NCI-H460 (cell line): ENCODE results near the gene PLCH1. TPM values are rescaled to one million over a fixed set of nuclear protein-coding genes. Genes with fewer than 3 reads are reported as not detected.

Source experiments
- DNase-seq: peaks from one replicate; pipeline ENCODE4 v3.0.0-alpha.2; 2016; ENCODE audit warnings: low read depth; ENCODE audit errors: extremely low read depth
- polyA plus RNA-seq: library from polyadenylated mRNA; depleted of rRNA; stranded (reverse); fragments of >200 nt; gene quantifications from 2 replicates; pipeline ENCODE4 v1.2.3, GENCODE V29; 2014; cell fraction: nucleus; rRNA removed
- total RNA-seq: library from RNA; depleted of rRNA; stranded (reverse); fragments of >200 nt; shearing (Covaris generic); gene quantifications from 2 replicates; pipeline ENCODE4 v1.2.3, GENCODE V29; 2014; rRNA removed

PLCH1 gene
- total RNA-seq = 0.79 and 0.81 TPM in 2 replicates
- 0.21 and 2.7 TPM in 2 replicates for polyA plus RNA-seq

DNA sequence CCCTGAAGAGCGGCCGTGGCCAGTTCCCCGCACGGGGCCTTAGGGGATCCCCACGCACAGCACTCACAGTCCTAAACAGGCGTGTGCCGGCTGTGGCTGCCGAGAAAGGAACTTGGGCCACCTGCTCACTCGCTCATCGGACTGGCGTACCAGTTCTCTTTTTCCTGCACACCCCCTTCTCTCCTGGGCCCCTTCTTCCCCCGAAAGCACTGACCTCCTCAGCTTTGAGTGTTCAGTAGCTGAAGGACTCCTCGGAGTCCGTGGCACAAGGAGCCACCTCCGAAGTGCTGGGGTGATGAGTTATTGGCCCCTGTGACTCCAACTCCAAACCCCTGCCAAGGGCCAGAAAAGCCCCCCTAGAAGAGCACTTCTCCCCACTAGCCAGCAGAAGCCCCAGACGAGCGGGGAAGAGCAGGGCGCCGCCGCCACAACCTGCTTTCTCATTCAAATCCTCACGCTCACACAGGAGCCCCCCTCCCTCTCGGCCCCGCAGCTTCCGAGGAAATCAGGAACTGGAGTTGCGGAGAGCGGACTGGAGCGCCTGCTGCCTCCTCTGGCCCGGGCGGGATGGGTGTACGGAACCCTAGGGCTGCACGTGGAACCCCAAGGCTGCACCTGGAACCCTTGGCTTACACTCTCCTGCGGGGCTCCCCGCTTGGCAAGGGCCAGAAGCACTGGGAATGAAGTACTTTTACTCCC lies at the start of gene PLCH1:
Gene PLCH1 (minus strand): TSS at position 446 of the 699 bp plus-strand sequence. CDS start 40,847 bp downstream, outside the sequence.
- peak; percentile 50 for DNase-seq

GRCh38 chr3:155792532-155792931 lies 47.7 kb upstream of the PLCH1 start:
- DNase-seq = no peak

- peak; percentile 8 for DNase-seq
Observed at GRCh38 chr3:155791190-155791589, 46.3 kb upstream of the PLCH1 start.

DNA sequence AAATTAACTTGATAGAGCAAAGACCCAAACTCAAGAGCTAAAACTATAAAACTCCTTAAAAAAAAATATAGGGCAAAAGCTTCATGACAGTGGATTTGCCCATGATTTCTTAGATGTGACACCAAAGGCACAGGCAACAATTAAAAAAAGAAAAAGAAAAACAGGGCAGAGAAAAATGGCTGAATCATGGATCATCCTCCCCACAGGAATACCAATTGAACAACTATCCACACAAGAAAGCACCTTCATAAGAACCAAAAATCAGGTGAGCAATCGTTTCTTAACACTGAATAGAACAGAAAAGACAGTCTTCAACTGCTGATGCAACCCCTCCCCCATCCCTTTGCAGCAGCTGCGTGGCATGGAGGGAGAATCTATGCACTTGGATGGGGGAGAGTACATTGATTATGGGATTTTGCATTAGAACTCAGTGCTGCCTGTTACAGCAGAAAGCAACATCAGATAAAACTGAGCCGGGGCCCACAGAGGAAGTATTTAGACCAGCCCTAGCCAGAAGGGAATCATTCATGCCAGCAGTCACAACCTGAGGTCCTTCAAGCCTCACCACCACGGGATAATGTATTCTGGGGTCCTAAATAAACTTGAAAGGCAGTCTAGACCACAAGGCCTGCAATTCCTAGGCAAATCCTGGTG lies 45.5 kb upstream of the PLCH1 start:
- no peak for DNase-seq

DNA sequence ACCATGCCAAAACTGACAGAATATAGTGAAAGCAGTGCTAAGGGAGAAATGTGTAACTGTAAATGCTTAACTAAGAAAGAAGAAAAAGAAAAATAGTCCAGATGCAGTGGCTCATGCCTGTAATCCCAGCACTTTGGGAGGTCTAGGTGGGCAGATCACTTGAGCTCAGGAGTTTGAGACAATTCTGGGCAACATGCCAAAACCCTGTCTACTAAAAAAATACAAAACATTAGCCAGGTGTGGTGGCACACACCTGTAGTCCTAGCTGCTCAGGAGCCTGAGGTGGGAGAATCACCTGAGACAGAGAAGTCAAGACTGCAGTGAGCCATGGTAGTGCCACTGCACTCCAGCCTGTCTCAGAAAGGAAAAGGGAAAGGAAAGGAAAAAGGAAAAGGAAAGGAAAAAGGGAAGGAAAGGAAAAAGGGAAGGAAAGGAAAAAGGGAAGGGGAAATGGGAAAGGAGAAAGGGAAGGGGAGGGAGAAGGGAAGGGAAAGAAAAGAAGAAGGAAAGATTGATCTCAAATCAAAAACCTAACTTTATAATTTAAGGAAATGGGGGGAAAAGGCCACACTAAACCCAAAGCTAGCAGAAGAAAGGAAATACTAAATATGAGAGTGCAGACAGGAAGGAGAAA lies 40.9 kb upstream of the PLCH1 start:
- DNase-seq = no peak

DNA sequence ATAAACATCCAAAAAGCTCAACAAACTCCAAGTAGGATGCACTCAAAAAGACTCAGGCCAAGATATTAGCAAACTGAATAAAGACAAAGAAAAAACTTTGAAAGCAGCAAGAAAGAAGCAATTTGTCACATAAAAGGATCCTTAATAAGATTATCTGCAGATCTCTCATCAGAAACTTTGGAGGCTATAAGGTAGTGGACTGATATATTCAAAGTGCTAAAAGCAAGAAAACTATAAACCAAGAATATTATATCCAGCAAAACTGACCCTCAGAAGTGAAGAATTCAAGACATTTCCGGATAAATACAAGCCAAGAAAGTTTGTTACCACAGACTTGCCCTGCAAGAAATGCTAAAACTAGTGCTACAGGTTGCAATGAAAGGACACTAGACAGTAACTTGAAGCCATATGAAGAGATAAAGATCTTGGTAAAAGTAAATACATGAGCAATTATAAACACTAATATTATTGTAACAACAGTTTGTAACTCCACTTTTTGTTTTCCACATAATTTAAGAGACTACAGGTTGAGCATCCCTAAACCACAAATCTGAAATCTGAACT lies 37.6 kb upstream of the PLCH1 start:
- DNase-seq = no peak

DNA sequence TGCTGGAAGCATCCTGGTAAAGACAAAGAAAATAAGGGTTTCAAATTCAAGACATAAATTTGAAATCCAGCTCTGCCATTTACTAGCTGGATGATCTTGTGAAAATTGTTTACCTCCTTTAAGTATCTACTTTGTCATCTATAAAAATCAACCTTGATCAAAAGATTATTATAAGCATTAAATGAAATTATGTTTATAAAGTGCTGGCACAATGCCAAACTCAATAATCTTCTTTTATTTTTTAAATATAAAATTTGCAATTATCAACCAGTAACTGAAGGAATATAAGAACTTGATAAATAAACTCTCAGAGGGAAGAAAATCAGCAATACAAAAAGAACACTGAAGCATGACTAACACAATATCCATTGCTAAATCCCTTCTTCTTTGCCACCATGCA lies 35.4 kb upstream of the PLCH1 start:
- no peak for DNase-seq

- DNase-seq = no peak
Observed at GRCh38 chr3:155778462-155778861, 33.6 kb upstream of the PLCH1 start.

- no peak for DNase-seq
Observed at GRCh38 chr3:155772801-155773200, 27.9 kb upstream of the PLCH1 start.

- peak; percentile 4 for DNase-seq
Observed at GRCh38 chr3:155771126-155771525, 26.3 kb upstream of the PLCH1 start.

- DNase-seq = no peak
Observed at GRCh38 chr3:155766206-155766605, 21.3 kb upstream of the PLCH1 start.

GRCh38 chr3:155763870-155764463 lies 19.1 kb upstream of the PLCH1 start:
- no peak for DNase-seq

- DNase-seq = no peak
Observed at GRCh38 chr3:155760653-155761052, 15.8 kb upstream of the PLCH1 start.

DNA sequence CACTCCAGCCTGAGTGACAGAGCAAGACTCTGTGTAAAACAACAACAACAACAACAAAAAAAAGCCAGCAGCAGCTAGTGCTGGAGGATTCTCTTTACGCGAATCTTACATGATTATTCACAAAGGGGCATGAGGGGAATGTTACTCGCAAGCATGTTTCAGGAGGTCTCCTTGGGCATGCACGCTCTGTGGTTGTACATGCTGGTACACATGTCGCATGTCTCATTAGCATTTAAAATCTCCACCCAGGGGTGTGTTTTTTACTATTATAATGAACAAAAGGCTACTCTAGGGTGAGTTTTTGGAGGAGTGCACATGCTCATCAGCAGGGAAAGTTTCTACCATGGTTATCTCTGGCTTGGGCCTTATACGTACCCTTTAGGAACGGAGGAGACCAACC lies 12.7 kb upstream of the PLCH1 start:
- DNase-seq = no peak

GRCh38 chr3:155753038-155753639 lies 8.3 kb upstream of the PLCH1 start:
- no peak for DNase-seq

GRCh38 chr3:155748611-155749365 lies 3.9 kb upstream of the PLCH1 start:
- no peak for DNase-seq

DNA sequence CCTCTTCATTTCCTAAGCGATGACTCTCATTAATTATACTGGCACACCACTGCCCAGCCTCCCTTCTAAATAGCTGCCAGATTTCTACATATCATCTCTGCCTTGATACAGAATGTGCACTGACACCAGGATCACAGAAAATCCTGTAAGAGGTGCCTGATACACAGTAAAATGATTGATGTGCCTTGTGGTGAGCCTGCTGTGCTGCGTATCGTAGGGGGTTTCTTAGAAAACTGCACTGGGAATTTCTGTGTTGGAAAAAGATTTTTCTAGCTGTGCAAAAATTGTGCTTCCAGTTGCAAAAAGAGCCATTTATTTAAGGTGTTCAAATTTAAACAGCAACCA lies 3.0 kb upstream of the PLCH1 start:
- DNase-seq = no peak

DNA sequence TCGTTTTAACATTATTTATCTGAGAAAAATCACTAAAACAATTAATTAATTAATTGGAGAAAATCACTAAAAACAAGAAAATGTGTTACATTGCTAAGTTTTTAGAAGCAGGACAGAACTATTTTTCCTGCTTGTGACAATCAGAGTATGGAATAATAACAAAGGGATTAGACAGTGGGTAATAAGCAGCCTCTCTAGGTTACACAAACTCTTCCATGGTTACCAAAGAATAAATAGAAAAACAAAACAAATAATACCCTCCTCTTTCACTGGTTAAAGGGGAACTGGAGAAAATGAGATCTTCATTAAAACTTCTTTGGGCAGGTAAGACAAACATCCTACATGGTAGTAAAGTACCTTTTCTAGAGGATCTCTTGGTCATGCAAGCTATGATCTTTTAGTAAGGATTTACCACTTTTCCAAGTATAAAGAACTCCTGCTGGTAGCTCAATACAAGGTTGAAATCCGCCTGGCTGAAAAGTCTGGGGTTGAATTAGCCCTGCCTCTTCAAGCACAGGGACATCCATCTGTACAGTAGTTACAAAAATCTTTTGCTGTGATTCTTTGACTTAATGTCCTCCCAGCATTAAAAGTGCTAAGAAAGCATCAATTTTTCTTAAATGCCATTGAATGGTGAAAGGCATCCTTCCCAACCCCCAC lies 2.5 kb upstream of the PLCH1 start:
- no peak for DNase-seq

DNA sequence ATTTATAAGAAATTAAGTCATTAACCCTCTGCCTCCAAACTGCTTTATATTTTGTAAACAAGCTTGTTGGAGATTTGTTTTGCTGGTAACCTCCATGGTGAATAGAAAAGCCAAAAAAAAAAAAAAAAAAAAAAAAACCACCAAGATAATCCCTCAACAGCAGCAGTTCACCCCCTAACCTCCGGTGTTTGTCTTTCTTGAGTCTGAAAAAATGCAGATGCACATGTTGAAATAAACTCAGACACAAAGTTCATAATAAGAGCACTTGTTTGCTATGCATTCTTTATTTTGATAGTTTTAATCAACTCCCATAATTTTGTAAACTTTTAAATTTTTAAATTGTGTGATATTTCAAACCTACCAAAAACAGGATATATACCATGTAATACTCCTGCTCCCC lies 1.8 kb upstream of the PLCH1 start:
- no peak for DNase-seq
